HEK293 (cell line): ENCODE results near the gene TSPAN9.

Experiments used
- ZNF16 ChIP-seq: fragments of 450-650 bp; formaldehyde crosslinking; IDR thresholded peaks from 2 replicates; pipeline ENCODE4 v1.5.1; 2016; ENCODE audit warnings: low read depth, missing biosample characterization, missing genetic modification characterization
- TF ChIP-seq, protein P1 (sequence below): fragments of 450-650 bp; formaldehyde crosslinking; IDR thresholded peaks from 2 replicates; pipeline ENCODE4 v1.5.1; 2016; ENCODE audit warnings: missing biosample characterization, missing genetic modification characterization
- TF ChIP-seq, protein P2 (sequence below): fragments of 450-650 bp; formaldehyde crosslinking; IDR thresholded peaks from 2 replicates; pipeline ENCODE4 v1.5.1; 2016; ENCODE audit warnings: missing biosample characterization, missing genetic modification characterization

DNA sequence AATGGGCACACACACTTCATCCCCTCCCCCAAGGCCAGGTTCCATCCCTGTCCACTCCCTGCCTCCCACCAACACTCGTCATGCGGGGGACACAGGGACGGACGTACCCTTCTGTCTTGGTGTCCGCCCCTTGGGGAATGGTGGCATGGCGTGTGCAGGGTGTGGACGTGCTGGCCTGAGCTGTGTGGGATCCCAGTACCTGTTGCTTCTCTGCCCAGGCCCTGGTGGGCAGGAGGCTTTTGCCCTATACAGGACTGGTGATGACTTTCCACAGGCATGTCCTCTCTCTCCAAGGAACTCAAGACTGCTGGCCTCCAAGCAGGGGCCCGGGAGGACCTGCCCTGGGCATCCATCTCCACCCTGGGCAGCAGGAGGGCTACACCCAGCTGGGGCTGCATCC is 218.0 kb downstream of the TSPAN9 start:
- no peak for TF ChIP-seq ZNF16 (tag by site-specific recombination)
- TF ChIP-seq, protein P1, sequence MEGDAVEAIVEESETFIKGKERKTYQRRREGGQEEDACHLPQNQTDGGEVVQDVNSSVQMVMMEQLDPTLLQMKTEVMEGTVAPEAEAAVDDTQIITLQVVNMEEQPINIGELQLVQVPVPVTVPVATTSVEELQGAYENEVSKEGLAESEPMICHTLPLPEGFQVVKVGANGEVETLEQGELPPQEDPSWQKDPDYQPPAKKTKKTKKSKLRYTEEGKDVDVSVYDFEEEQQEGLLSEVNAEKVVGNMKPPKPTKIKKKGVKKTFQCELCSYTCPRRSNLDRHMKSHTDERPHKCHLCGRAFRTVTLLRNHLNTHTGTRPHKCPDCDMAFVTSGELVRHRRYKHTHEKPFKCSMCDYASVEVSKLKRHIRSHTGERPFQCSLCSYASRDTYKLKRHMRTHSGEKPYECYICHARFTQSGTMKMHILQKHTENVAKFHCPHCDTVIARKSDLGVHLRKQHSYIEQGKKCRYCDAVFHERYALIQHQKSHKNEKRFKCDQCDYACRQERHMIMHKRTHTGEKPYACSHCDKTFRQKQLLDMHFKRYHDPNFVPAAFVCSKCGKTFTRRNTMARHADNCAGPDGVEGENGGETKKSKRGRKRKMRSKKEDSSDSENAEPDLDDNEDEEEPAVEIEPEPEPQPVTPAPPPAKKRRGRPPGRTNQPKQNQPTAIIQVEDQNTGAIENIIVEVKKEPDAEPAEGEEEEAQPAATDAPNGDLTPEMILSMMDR (tag by site-specific recombination), result no peak
- TF ChIP-seq, protein P2, sequence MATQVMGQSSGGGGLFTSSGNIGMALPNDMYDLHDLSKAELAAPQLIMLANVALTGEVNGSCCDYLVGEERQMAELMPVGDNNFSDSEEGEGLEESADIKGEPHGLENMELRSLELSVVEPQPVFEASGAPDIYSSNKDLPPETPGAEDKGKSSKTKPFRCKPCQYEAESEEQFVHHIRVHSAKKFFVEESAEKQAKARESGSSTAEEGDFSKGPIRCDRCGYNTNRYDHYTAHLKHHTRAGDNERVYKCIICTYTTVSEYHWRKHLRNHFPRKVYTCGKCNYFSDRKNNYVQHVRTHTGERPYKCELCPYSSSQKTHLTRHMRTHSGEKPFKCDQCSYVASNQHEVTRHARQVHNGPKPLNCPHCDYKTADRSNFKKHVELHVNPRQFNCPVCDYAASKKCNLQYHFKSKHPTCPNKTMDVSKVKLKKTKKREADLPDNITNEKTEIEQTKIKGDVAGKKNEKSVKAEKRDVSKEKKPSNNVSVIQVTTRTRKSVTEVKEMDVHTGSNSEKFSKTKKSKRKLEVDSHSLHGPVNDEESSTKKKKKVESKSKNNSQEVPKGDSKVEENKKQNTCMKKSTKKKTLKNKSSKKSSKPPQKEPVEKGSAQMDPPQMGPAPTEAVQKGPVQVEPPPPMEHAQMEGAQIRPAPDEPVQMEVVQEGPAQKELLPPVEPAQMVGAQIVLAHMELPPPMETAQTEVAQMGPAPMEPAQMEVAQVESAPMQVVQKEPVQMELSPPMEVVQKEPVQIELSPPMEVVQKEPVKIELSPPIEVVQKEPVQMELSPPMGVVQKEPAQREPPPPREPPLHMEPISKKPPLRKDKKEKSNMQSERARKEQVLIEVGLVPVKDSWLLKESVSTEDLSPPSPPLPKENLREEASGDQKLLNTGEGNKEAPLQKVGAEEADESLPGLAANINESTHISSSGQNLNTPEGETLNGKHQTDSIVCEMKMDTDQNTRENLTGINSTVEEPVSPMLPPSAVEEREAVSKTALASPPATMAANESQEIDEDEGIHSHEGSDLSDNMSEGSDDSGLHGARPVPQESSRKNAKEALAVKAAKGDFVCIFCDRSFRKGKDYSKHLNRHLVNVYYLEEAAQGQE (tag by site-specific recombination), result no peak
